IPS-20b (cell line): Measurements from ENCODE around the gene PUM1.

Experiments
- H3K27ac ChIP-seq: one replicate; pipeline ENCODE4 v1.5.1; 2013; ENCODE audit warnings: low read length
- H3K27me3 ChIP-seq: 2 replicates; pipeline ENCODE4 v1.6.1; 2013; ENCODE audit warnings: mild to moderate bottlenecking, low read length, inconsistent platforms; ENCODE audit not compliant: insufficient read depth
- H3K36me3 ChIP-seq: 2 replicates; pipeline ENCODE4 v1.6.1; 2013; ENCODE audit warnings: low read depth, mild to moderate bottlenecking, inconsistent platforms, low read length, moderate library complexity; ENCODE audit not compliant: insufficient read depth
- H3K4me1 ChIP-seq: 2 replicates; pipeline ENCODE4 v1.6.1; 2013; ENCODE audit warnings: mild to moderate bottlenecking, control low read depth, inconsistent platforms, low read length, moderate library complexity; ENCODE audit not compliant: insufficient read depth
- H3K4me3 ChIP-seq: 2 replicates; pipeline ENCODE4 v1.5.1; 2013; ENCODE audit warnings: mild to moderate bottlenecking, low read length, inconsistent platforms
- H3K9ac ChIP-seq: 2 replicates; pipeline ENCODE4 v1.6.1; 2013; ENCODE audit warnings: low read depth, mild to moderate bottlenecking, inconsistent platforms, low read length, moderate library complexity
- H3K9me3 ChIP-seq: 2 replicates; pipeline ENCODE4 v1.6.1; 2013; ENCODE audit warnings: mild to moderate bottlenecking, low read depth, low read length, inconsistent platforms; ENCODE audit not compliant: insufficient read depth

Gene PUM1, protein sequence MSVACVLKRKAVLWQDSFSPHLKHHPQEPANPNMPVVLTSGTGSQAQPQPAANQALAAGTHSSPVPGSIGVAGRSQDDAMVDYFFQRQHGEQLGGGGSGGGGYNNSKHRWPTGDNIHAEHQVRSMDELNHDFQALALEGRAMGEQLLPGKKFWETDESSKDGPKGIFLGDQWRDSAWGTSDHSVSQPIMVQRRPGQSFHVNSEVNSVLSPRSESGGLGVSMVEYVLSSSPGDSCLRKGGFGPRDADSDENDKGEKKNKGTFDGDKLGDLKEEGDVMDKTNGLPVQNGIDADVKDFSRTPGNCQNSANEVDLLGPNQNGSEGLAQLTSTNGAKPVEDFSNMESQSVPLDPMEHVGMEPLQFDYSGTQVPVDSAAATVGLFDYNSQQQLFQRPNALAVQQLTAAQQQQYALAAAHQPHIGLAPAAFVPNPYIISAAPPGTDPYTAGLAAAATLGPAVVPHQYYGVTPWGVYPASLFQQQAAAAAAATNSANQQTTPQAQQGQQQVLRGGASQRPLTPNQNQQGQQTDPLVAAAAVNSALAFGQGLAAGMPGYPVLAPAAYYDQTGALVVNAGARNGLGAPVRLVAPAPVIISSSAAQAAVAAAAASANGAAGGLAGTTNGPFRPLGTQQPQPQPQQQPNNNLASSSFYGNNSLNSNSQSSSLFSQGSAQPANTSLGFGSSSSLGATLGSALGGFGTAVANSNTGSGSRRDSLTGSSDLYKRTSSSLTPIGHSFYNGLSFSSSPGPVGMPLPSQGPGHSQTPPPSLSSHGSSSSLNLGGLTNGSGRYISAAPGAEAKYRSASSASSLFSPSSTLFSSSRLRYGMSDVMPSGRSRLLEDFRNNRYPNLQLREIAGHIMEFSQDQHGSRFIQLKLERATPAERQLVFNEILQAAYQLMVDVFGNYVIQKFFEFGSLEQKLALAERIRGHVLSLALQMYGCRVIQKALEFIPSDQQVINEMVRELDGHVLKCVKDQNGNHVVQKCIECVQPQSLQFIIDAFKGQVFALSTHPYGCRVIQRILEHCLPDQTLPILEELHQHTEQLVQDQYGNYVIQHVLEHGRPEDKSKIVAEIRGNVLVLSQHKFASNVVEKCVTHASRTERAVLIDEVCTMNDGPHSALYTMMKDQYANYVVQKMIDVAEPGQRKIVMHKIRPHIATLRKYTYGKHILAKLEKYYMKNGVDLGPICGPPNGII

DNA sequence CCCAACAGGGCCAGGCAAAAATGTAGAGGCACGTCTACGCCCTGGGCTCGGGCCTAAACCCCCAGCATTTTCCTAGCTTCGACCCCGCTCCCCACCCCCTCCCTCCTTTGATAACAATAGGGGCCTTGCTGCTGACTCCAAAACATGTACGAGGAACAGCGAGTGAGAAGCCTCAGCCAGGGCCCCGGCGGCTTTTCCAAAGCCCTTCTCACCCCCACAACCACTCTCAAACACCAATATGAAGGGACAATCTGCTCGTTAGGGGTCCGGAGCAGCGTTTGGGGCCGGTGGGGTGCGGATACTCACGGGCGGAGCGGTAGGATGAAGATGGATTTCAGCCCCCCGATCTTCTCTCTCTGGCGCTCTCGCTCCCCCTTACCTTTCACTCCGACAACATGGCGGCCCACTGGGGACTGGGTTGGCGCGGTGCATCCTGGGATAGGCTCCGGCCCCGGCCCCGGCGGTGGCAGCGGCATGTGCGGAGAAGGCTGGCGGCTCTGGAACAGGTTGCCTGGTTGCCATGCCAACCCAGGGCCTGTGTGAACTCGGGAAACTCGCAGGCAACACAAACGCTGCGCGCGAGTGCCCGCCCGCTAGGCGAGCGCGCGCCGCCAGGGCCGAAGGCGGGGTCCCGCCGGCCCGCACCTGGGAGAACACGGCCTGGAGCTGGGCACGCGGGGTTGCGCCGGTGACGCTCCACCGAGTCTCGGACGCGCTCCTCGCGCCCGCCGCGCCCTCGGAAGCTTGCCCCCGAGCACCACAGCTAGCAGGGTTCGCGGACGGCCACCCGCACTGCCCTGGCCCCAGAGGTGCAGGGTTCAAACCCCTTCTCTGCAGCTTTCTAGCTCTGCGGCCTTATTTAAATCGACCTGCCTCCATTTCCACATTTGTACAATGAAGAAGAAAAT, at the start of gene PUM1:
PUM1 (minus strand) TSS at position 408 of the 908 bp plus-strand sequence. CDS start 6,151 bp downstream, outside the sequence.
- Histone ChIP-seq H3K27me3 (no peaks in the 10 kb centered on the region), H3K4me1 (peaks cover 11% of the 10 kb centered on the region), H3K27ac (peak within 1 kb of the TSS; percentile 99), H3K4me3 (peak within 1 kb of the TSS; percentile 98), H3K9me3 (no peaks in the 10 kb centered on the region), H3K36me3 (no peaks in the 10 kb centered on the region), H3K9ac (peak within 1 kb of the TSS; percentile 100)

- no peak overlapping the region for H3K9ac ChIP-seq
- no peak overlapping the region for H3K4me3 ChIP-seq
- H3K9me3 ChIP-seq = no peaks in the 10 kb centered on the region
- H3K27ac ChIP-seq = no peak overlapping the region
- H3K36me3 ChIP-seq = no peaks in the 10 kb centered on the region
- H3K27me3 ChIP-seq = no peaks in the 10 kb centered on the region
- no peaks in the 10 kb centered on the region for H3K4me1 ChIP-seq
Observed at GRCh38 chr1:31112266-31112935, 46.9 kb upstream of the PUM1 start.

DNA sequence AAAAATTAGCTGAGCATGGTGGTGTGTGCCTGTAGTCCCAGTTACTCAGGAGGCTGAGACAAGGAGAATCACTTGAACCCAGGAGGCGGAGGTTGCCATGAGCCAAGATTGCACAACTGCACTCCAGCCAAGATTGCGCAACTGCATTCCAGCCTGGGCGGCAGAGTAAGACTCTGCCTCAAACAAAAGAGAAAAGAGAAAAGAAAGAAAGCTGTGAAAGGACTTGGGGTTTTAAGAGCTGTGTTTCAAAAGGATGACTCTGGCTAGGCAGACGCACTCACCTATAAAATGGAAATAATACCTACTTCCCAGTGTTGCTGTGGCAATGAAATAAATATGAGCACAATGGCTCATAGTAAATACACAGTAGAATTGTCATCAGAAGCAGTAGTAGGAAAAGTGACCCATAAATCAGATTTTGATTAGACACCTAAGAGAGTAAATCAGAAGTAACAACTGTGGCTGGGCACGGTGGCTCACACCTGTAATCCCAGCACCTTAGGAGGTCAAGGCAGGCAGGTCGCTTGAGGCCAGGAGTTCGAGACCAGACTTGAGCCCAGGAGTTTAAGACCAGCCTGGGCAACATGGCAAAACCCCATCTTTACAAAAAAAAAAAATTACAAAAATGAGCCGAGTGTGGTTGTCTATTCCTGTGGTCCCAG, 45.9 kb upstream of the PUM1 start:
- H3K9me3 ChIP-seq = no peaks in the 10 kb centered on the region
- no peak overlapping the region for H3K9ac ChIP-seq
- H3K4me3 ChIP-seq = no peak overlapping the region
- H3K27me3 ChIP-seq = no peaks in the 10 kb centered on the region
- H3K36me3 ChIP-seq = no peaks in the 10 kb centered on the region
- no peak overlapping the region for H3K27ac ChIP-seq
- H3K4me1 ChIP-seq = no peaks in the 10 kb centered on the region

DNA sequence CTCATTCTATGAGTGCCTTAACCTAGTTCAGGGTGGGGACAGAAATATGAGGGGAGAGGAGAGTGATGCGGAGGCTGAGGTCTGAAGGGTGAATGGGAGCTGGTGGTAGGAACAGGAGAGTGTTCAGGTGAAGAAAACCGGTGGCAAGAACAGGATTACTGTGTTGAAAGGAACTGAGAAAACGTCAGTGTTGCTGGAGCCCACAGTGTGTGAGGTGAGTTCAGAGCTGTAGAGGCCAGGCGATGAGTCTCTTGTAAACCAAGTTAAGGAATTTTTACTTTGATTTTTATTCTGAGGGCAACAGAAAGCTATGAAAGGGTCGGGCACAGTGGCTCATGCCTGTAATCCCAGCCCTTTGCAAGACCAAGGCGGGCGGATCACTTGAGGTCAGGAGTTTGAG, 45.3 kb upstream of the PUM1 start:
- Histone ChIP-seq H3K4me1 (no peaks in the 10 kb centered on the region), H3K4me3 (no peak overlapping the region), H3K9ac (no peak overlapping the region), H3K9me3 (no peaks in the 10 kb centered on the region), H3K27ac (no peak overlapping the region), H3K27me3 (no peaks in the 10 kb centered on the region), H3K36me3 (no peaks in the 10 kb centered on the region)

- Histone ChIP-seq H3K4me3 (no peak overlapping the region), H3K27ac (no peak overlapping the region), H3K36me3 (no peaks in the 10 kb centered on the region), H3K4me1 (no peaks in the 10 kb centered on the region), H3K9me3 (no peaks in the 10 kb centered on the region), H3K27me3 (no peaks in the 10 kb centered on the region), H3K9ac (no peak overlapping the region)
Observed at GRCh38 chr1:31108861-31109260, 43.3 kb upstream of the PUM1 start.

DNA sequence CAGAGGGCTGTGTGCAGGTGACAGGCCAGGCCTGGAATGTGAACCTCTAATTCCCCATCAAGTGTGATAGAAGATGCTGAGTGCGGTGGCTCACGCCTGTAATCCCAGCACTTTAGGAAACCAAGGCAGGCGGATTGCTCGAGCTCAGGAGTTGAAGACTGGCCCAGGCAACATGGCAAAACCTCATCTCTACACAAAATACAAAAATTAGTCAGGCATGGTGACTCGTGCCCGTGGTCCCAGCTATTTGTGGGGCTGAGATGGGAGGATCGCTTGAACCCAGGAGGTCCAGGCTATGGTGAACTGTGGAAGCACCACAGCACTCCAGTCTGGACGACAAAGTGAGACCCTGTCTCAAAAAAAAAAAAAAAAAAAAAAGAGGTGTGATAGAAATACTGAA, 40.1 kb upstream of the PUM1 start:
- Histone ChIP-seq H3K9ac (no peak overlapping the region), H3K4me3 (no peak overlapping the region), H3K27ac (no peak overlapping the region), H3K4me1 (no peaks in the 10 kb centered on the region; the same call in 1 of the 2 replicates), H3K9me3 (no peaks in the 10 kb centered on the region), H3K36me3 (no peaks in the 10 kb centered on the region), H3K27me3 (no peaks in the 10 kb centered on the region)

DNA sequence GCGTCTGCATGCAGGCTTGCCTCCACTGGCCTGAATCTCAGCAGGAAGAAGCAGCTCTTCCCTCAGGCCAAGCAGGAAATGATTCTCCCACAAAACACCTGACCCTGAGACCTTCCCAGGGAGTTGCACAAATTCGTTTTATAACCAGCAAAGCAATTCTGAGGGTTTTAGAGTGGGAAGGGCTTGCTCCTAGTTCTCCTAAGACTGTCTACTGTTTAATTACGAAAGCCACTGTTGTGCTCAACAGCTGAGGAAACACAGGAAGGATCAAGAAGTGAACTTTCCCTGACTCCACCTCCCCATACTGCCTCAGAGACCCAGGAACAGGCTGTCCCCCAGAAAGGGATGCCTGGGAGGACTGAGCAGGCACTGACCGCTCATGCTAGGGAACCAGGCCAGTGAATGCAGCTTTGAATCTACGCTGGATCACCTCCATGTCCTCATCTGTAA, 37.0 kb upstream of the PUM1 start:
- no peaks in the 10 kb centered on the region for H3K27me3 ChIP-seq
- no peak overlapping the region for H3K4me3 ChIP-seq
- H3K36me3 ChIP-seq = no peaks in the 10 kb centered on the region
- no peaks in the 10 kb centered on the region; the same call in 1 of the 2 replicates for H3K4me1 ChIP-seq
- H3K9me3 ChIP-seq = no peaks in the 10 kb centered on the region
- no peak overlapping the region for H3K27ac ChIP-seq
- H3K9ac ChIP-seq = no peak overlapping the region

DNA sequence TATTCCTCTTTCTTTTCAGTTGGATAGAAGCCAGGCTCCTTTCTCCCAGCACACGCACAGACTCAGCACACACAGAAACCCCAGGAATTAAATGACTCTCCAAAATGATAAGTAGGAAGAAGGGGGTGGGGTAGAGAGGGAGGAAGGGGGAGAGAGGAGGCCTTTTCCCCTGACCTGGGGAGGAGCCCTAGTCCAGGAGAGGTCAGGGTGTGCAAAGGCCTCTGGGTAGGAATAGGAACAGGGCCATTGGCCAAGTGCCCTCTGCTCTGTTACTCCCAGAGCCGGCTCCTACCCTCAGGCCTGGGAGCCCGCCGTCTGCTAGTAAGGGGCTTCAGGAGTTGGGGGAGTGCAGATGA, 35.6 kb upstream of the PUM1 start:
- no peak overlapping the region for H3K27ac ChIP-seq
- H3K9ac ChIP-seq = no peak overlapping the region
- H3K36me3 ChIP-seq = no peaks in the 10 kb centered on the region
- no peak overlapping the region for H3K4me3 ChIP-seq
- H3K9me3 ChIP-seq = no peaks in the 10 kb centered on the region
- no peaks in the 10 kb centered on the region for H3K27me3 ChIP-seq
- H3K4me1 ChIP-seq = no peaks in the 10 kb centered on the region; the same call in 1 of the 2 replicates

DNA sequence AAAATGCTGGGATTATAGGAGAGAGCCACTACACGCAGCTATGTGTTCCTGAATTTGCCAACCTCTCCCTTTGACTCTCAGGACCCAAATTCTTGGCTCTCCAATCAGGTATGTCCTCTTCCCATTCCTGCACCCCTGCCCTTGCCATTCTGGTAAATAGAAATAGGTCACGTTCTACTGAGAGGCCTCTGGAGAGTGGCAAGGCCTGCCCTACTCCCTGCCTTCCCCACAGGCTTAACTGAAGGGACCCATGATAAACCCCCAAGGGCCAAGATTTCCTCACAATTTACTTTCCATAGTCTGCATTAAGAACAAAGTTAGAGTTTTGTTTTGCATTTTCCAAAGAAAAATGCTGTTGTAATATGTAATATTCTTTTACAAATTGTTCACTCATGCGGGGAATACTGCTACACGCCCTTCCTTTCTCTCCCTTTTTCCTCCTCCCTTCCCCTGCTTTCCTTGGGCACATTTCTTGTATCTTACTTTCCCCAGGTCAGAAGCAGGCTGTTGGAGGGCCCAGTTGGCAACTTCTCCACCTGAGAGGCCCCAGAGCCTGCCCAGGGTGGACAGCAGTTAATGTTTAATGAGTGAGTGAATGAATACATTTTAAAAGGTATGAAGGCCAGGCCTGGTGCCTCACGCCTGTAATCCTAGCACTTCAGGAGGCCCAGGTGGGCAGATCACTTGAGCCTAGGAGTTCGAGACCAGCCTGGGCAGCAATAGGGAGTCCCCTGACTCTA, 33.9 kb upstream of the PUM1 start:
- Histone ChIP-seq H3K27me3 (no peaks in the 10 kb centered on the region), H3K27ac (no peak overlapping the region), H3K4me3 (no peak overlapping the region), H3K4me1 (no peaks in the 10 kb centered on the region; the same call in 1 of the 2 replicates), H3K9me3 (no peaks in the 10 kb centered on the region), H3K9ac (no peak overlapping the region), H3K36me3 (no peaks in the 10 kb centered on the region)

DNA sequence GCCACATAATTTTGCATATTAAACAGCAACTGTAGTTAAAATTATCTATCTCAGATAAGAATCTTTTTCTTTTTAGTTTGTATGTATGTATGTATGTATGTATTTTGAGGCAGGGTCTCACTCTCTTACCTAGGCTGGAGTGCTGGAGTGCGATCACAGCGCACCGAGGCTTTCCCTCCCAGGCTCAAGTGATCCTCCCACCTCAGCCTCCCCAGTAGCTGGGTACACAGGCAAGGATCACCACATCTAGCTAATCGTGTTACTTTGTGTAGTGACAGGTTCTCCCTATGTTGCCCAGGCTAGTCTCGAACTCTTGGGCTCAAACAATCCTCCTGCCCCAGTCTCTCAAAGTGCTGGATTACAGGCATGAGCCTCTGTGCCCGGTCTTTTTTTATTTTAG, 30.5 kb upstream of the PUM1 start:
- Histone ChIP-seq H3K27ac (no peak overlapping the region), H3K36me3 (no peaks in the 10 kb centered on the region), H3K9me3 (no peaks in the 10 kb centered on the region), H3K9ac (no peak overlapping the region), H3K4me3 (no peak overlapping the region), H3K27me3 (no peaks in the 10 kb centered on the region), H3K4me1 (no peaks in the 10 kb centered on the region)
